GM19452 (cell line): ENCODE measurements around the gene DAW1.
"Not testable (repeated sequence)": the region's sequence is repeated elsewhere in the genome, so short reads cannot be mapped to it uniquely, and the experiment has no call there.

Experiments
- ATAC-seq: cut with Tn5 transposase; IDR thresholded peaks from one replicate; pipeline ENCODE4 v1.9.1; 2021; ENCODE audit not compliant: unreplicated experiment

The DAW1 gene

GRCh38 chr2:227871375-227871791 lies at the start of gene DAW1:
Gene DAW1, plus strand, starts transcription at chr2:227871631. Its CDS starts 59 bp downstream, at chr2:227871690.
- no peak for ATAC-seq

GRCh38 chr2:227822416-227823003 lies 48.9 kb upstream of the DAW1 start:
- ATAC-seq = no peak

- ATAC-seq = no peak
Observed at GRCh38 chr2:227823922-227824321, 47.5 kb upstream of the DAW1 start.

GRCh38 chr2:227824711-227825110 lies 46.7 kb upstream of the DAW1 start:
- no peak for ATAC-seq

- no peak for ATAC-seq
Observed at GRCh38 chr2:227826019-227826521, 45.4 kb upstream of the DAW1 start.

GRCh38 chr2:227826563-227826962 lies 44.9 kb upstream of the DAW1 start:
- no peak for ATAC-seq

GRCh38 chr2:227827143-227827542 lies 44.3 kb upstream of the DAW1 start:
- ATAC-seq = no peak

- no peak for ATAC-seq
Observed at GRCh38 chr2:227828477-227828912, 42.9 kb upstream of the DAW1 start.

GRCh38 chr2:227829337-227829736 lies 42.1 kb upstream of the DAW1 start:
- ATAC-seq = no peak

GRCh38 chr2:227834423-227834822 lies 37.0 kb upstream of the DAW1 start:
- no peak for ATAC-seq

GRCh38 chr2:227834916-227835650 lies 36.3 kb upstream of the DAW1 start:
- ATAC-seq = no peak

- ATAC-seq = not testable (repeated sequence)
Observed at GRCh38 chr2:227839339-227840129, 31.9 kb upstream of the DAW1 start.

GRCh38 chr2:227846831-227847230 lies 24.6 kb upstream of the DAW1 start:
- no peak for ATAC-seq

GRCh38 chr2:227848146-227848545 lies 23.3 kb upstream of the DAW1 start:
- ATAC-seq = no peak

GRCh38 chr2:227848586-227848985 lies 22.8 kb upstream of the DAW1 start:
- ATAC-seq = no peak

- no peak for ATAC-seq
Observed at GRCh38 chr2:227849906-227850305, 21.5 kb upstream of the DAW1 start.

- no peak for ATAC-seq
Observed at GRCh38 chr2:227853204-227853629, 18.2 kb upstream of the DAW1 start.

GRCh38 chr2:227853765-227854271 lies 17.6 kb upstream of the DAW1 start:
- ATAC-seq = no peak

GRCh38 chr2:227855440-227855839 lies 16.0 kb upstream of the DAW1 start:
- no peak for ATAC-seq

GRCh38 chr2:227856697-227857096 lies 14.7 kb upstream of the DAW1 start:
- ATAC-seq = no peak

- ATAC-seq = no peak
Observed at GRCh38 chr2:227860221-227860641, 11.2 kb upstream of the DAW1 start.
